MM.1S (cell line): ENCODE measurements around the gene TPSD1.

Experiments used
- DNase-seq: peaks from one replicate; pipeline ENCODE4 v3.0.0-alpha.2; 2015
- H2AFZ ChIP-seq: fragments of 300-600 bp; sonication (generic); 2 replicates; pipeline ENCODE4 v1.6.0; 2016; ENCODE audit warnings: antibody characterized with exemption, low read length
- H3F3A ChIP-seq: fragments of 300-600 bp; sonication (generic); 2 replicates; pipeline ENCODE4 v1.6.1; 2016; ENCODE audit warnings: mild to moderate bottlenecking, antibody characterized with exemption, low read length, moderate library complexity, mixed read lengths; ENCODE audit not compliant: insufficient read depth
- H3K27ac ChIP-seq: fragments of 300-600 bp; sonication (generic); 2 replicates; pipeline ENCODE4 v1.5.1; 2016; ENCODE audit warnings: mild to moderate bottlenecking, low read length
- H3K27me3 ChIP-seq: fragments of 300-600 bp; sonication (generic); replicated peaks from 2 replicates; pipeline ENCODE4 v1.6.0; 2016; ENCODE audit warnings: low read length; ENCODE audit not compliant: insufficient read depth
- H3K36me3 ChIP-seq: fragments of 300-600 bp; sonication (generic); replicated peaks from 2 replicates; pipeline ENCODE4 v1.6.1; 2016; ENCODE audit warnings: mild to moderate bottlenecking, low read length, mixed read lengths; ENCODE audit not compliant: insufficient read depth
- H3K4me1 ChIP-seq: fragments of 300-600 bp; sonication (generic); 2 replicates; pipeline ENCODE4 v1.6.1; 2016; ENCODE audit warnings: low read length, mixed read lengths
- H3K4me2 ChIP-seq: fragments of 300-600 bp; sonication (generic); 2 replicates; pipeline ENCODE4 v1.6.0; 2016; ENCODE audit warnings: low read depth, low read length
- H3K4me3 ChIP-seq: fragments of 300-600 bp; sonication (generic); 2 replicates; pipeline ENCODE4 v1.5.1; 2016; ENCODE audit warnings: low read length, mixed read lengths
- H3K79me2 ChIP-seq: fragments of 300-600 bp; sonication (generic); 2 replicates; pipeline ENCODE4 v1.6.1; 2016; ENCODE audit warnings: mixed run types, low read length, mixed read lengths
- H3K9ac ChIP-seq: fragments of 300-600 bp; sonication (generic); 2 replicates; pipeline ENCODE4 v1.6.1; 2016; ENCODE audit warnings: low read length, mixed read lengths
- H3K9me2 ChIP-seq: fragments of 300-600 bp; sonication (generic); replicated peaks from 2 replicates; pipeline ENCODE4 v1.6.1; 2016; ENCODE audit warnings: mild to moderate bottlenecking, low read length, mixed read lengths; ENCODE audit not compliant: insufficient read depth
- H3K9me3 ChIP-seq: fragments of 300-600 bp; sonication (generic); replicated peaks from 2 replicates; pipeline ENCODE4 v1.6.1; 2016; ENCODE audit warnings: mild to moderate bottlenecking, low read length, mixed read lengths; ENCODE audit not compliant: insufficient read depth
- H4K20me1 ChIP-seq: fragments of 300-600 bp; sonication (generic); 2 replicates; pipeline ENCODE4 v1.6.1; 2016; ENCODE audit warnings: mild to moderate bottlenecking, low read length, moderate library complexity, mixed read lengths; ENCODE audit not compliant: insufficient read depth
- EZH2 ChIP-seq: fragments of 300-600 bp; sonication (generic); optimal IDR thresholded peaks from 2 replicates; pipeline ENCODE3; 2017; ENCODE audit warnings: low read depth, mild to moderate bottlenecking, antibody characterized with exemption, low read length, mixed read lengths
- EZH2phosphoT487 ChIP-seq: fragments of 300-600 bp; sonication (generic); IDR thresholded peaks from 2 replicates; pipeline ENCODE4 v1.6.1; 2018; ENCODE audit warnings: antibody characterized with exemption, low read length
- TF ChIP-seq, protein P1 (sequence below): fragments of 300-600 bp; sonication (generic); IDR thresholded peaks from 2 replicates; pipeline ENCODE4 v1.5.1; 2016; ENCODE audit warnings: antibody characterized with exemption, low read length, mixed read lengths

TPSD1 gene

DNA sequence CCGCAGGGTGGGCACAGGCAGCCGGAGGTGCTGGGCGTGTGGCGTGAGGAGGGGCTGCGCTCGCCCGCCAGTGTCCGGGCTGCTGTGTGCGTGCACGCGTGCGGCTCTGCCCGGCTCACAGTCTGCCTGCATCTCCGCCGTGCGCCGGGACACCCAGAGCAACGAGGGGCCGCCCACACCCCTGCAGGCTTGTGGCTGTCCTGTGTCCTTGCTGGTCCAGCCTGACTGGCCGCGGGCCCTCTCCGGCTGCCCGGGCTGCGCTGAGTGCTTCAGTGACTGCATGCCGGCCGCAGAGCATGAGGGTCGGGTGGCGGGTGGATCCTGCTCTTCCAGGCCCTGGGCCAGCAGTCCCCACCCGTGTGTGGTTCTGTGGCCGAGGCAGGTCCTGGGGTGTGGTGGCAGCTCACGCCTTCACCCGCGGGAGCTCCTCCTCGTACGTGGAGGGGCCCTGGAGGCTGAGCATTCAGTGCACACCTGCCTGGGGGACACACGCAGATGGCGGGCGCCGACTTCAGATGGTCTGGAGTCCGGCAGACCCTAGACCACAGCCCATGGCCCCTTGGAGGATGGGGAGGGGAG is 43.2 kb upstream of the TPSD1 start:
- no peak overlapping the region for H2AFZ ChIP-seq
- H3K9me3 ChIP-seq, result no peaks in the 10 kb centered on the region
- H3K9me2 ChIP-seq, result no peaks in the 10 kb centered on the region
- H3K4me3 ChIP-seq, result no peak overlapping the region
- H3K36me3 ChIP-seq, result no peaks in the 10 kb centered on the region
- H3K27me3 ChIP-seq, result peaks cover 96% of the 10 kb centered on the region
- no peaks in the 10 kb centered on the region for H3K79me2 ChIP-seq
- H3K27ac ChIP-seq, result no peak overlapping the region
- TF ChIP-seq, protein P1, sequence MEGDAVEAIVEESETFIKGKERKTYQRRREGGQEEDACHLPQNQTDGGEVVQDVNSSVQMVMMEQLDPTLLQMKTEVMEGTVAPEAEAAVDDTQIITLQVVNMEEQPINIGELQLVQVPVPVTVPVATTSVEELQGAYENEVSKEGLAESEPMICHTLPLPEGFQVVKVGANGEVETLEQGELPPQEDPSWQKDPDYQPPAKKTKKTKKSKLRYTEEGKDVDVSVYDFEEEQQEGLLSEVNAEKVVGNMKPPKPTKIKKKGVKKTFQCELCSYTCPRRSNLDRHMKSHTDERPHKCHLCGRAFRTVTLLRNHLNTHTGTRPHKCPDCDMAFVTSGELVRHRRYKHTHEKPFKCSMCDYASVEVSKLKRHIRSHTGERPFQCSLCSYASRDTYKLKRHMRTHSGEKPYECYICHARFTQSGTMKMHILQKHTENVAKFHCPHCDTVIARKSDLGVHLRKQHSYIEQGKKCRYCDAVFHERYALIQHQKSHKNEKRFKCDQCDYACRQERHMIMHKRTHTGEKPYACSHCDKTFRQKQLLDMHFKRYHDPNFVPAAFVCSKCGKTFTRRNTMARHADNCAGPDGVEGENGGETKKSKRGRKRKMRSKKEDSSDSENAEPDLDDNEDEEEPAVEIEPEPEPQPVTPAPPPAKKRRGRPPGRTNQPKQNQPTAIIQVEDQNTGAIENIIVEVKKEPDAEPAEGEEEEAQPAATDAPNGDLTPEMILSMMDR, result no peak
- TF ChIP-seq EZH2phosphoT487 (no peak), EZH2 (no peak)
- H3K4me1 ChIP-seq, result no peaks in the 10 kb centered on the region
- H4K20me1 ChIP-seq, result no peaks in the 10 kb centered on the region
- no peak overlapping the region for H3K4me2 ChIP-seq
- no peaks in the 10 kb centered on the region for H3F3A ChIP-seq
- no peak for DNase-seq
- no peak overlapping the region for H3K9ac ChIP-seq

DNA sequence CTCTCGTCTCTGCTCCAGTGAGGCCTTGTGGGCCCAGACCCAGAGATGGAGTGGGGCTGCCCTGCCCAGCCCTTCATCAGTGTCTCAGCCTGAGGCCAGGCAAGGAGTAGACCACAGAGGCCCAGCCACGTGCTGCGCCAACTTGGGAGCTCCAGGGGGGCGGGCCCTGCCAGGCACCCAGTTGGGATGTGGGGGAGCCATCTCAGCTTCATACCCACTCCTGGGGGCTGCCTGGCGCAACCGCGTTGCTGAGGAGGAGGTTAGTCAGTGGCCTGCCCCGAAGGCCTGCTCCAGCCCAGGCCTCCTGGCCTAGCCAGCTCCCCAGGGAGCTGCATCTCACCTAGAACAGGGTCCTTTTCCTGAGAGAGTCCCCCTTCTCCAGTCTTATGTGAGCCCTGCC is 42.6 kb upstream of the TPSD1 start:
- H3K79me2 ChIP-seq, result no peaks in the 10 kb centered on the region
- H3K4me2 ChIP-seq, result no peak overlapping the region
- peaks cover 96% of the 10 kb centered on the region for H3K27me3 ChIP-seq
- no peak overlapping the region for H3K4me3 ChIP-seq
- no peaks in the 10 kb centered on the region for H3F3A ChIP-seq
- H3K36me3 ChIP-seq, result no peaks in the 10 kb centered on the region
- no peak overlapping the region for H2AFZ ChIP-seq
- no peak for DNase-seq
- no peak overlapping the region for H3K9ac ChIP-seq
- H3K9me2 ChIP-seq, result no peaks in the 10 kb centered on the region
- H3K4me1 ChIP-seq, result no peaks in the 10 kb centered on the region
- H3K27ac ChIP-seq, result no peak overlapping the region
- H4K20me1 ChIP-seq, result no peaks in the 10 kb centered on the region
- no peaks in the 10 kb centered on the region for H3K9me3 ChIP-seq
- TF ChIP-seq EZH2 (no peak), EZH2phosphoT487 (no peak)

DNA sequence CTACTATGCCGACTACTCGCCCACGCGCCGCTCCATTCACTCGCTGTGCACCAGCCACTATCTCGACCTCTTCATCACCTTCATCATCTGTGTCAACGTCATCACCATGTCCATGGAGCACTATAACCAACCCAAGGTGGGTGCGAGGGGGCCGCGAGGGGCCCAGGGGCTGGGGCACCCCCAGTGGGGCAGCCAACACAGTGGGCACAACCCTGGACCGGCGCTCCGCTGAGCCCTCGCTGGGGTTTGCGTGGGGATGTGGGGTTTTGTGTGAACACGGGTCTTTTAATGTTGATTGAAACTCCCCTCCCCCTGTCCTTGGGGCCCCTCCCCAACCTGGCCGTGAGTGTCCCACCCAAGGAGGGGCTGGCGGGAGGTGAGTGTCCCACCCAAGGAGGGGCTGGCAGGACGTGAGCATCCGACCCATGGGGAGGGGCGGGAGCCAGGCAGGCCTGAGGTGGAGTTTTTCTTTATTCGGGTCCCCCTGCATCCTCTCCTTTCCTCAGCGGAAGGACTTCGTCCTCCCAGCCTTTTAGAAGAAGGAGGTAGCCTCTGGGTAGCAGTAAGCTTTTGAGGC is 42.0 kb upstream of the TPSD1 start:
- TF ChIP-seq, protein P1, result no peak
- TF ChIP-seq EZH2 (no peak), EZH2phosphoT487 (no peak)
- Histone ChIP-seq H3K9me3 (no peaks in the 10 kb centered on the region), H3K27me3 (peaks cover 96% of the 10 kb centered on the region), H3K4me3 (no peak overlapping the region), H3K36me3 (no peaks in the 10 kb centered on the region), H3F3A (no peaks in the 10 kb centered on the region), H2AFZ (no peak overlapping the region), H3K9me2 (no peaks in the 10 kb centered on the region), H3K27ac (no peak overlapping the region), H3K79me2 (no peaks in the 10 kb centered on the region), H3K9ac (no peak overlapping the region), H3K4me1 (no peaks in the 10 kb centered on the region), H3K4me2 (no peak overlapping the region), H4K20me1 (no peaks in the 10 kb centered on the region)
- no peak for DNase-seq

DNA sequence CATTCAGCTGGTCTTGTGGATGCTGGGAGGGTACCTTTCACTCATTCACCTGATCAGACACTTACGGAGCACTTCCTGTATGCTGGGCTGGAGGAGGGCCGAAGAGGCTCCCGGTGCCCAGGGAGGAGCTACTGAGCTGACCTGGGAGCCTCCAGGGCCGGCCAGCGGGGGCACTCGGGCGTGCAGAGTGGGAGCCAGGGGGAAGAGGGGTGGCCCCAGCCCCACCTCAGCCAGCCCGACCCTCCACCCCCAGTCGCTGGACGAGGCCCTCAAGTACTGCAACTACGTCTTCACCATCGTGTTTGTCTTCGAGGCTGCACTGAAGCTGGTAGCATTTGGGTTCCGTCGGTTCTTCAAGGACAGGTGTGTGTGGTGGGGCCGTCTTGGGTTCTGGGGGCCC is 41.1 kb upstream of the TPSD1 start:
- Histone ChIP-seq H3K4me2 (no peak overlapping the region), H3K4me1 (no peaks in the 10 kb centered on the region), H3K27me3 (peaks cover 96% of the 10 kb centered on the region), H3K9ac (no peak overlapping the region), H3K9me2 (no peaks in the 10 kb centered on the region), H3F3A (no peaks in the 10 kb centered on the region), H3K4me3 (no peak overlapping the region), H3K36me3 (no peaks in the 10 kb centered on the region), H2AFZ (no peak overlapping the region), H4K20me1 (no peaks in the 10 kb centered on the region), H3K79me2 (no peaks in the 10 kb centered on the region), H3K27ac (no peak overlapping the region), H3K9me3 (no peaks in the 10 kb centered on the region)
- no peak for DNase-seq
- TF ChIP-seq, protein P1, result no peak
- TF ChIP-seq EZH2phosphoT487 (no peak), EZH2 (no peak)
